ENCODE results near the gene PLXNA4. TPM values are rescaled to one million over a fixed set of nuclear protein-coding genes. Genes with fewer than 3 reads are reported as not detected.
"Not testable (repeated sequence)": the region's sequence is repeated elsewhere in the genome, so short reads cannot be mapped to it uniquely, and the experiment has no call there.

PLXNA4 gene
- total RNA-seq, 1 experiment from 2014 or later: not detected

DNA sequence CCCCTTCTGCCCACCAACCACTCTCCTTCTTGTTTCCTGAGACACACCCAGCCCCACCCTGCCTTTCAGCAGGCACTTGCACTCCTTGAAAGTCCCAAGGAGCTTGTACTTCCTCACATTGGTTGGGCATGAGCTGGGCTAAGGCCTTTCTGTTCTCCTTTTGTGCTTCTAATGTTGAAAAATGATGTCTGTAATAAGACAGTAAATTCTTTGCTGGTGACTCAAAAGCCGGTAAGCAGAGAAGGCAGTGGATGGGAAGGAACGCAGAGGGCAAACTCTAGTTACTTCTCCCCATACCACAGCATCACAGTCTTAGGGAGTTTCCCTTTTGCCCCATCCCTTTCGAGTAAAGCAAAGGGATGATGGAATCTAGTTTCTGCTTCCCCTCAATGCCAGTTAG lies 185.6 kb downstream of the PLXNA4 start:
- Histone ChIP-seq H3K9me3 (ENCODE audit: control insufficient read depth in 1 of 2, insufficient read depth in 1 of 2, low read depth in 1 of 2, low read length in 2 of 2) (no peaks in the 10 kb centered on the region), H3K4me2 (ENCODE audit: low read length) (no peak overlapping the region), H4K20me1 (ENCODE audit: insufficient read depth) (no peaks in the 10 kb centered on the region), H3K36me3 (ENCODE audit: control insufficient read depth in 1 of 2, insufficient read depth in 2 of 2, low read length in 2 of 2) (no peaks in the 10 kb centered on the region), H2AFZ (ENCODE audit: low read depth, low read length, poor library complexity, severe bottlenecking) (no peak overlapping the region), H3K9me2 (ENCODE audit: insufficient read depth) (no peaks in the 10 kb centered on the region), H3K9ac (ENCODE audit: low read length) (no peak overlapping the region), H3K27me3 (ENCODE audit: insufficient read depth, low read length) (peaks cover 47% of the 10 kb centered on the region), H3K79me2 (ENCODE audit: insufficient read depth, low read length) (no peaks in the 10 kb centered on the region), H3K4me1 (ENCODE audit: control insufficient read depth in 1 of 2, insufficient read depth in 2 of 2, low read length in 2 of 2) (no peaks in the 10 kb centered on the region), H3K4me3 (replicated peaks in 1 of 2; ENCODE audit: low read depth in 1 of 2, low read length in 2 of 2) (no peak overlapping the region), H3K27ac (ENCODE audit: low read depth, low read length) (no peak overlapping the region)
- RAD21 ChIA-PET (ENCODE audit: low non-redundant PET in 1 of 2, low total read pairs in 2 of 2, uncharacterized antibody in 2 of 2, unreplicated experiment in 2 of 2): no interaction called here
- CTCF ChIA-PET: no interaction called here
- ATAC-seq (no peak), DNase-seq (ENCODE audit: low read depth, low spot score) (no peak)
- intact Hi-C loops (cut with micrococcal nuclease): no loop called here
- POLR2A ChIA-PET: no interaction called here
- no peak for TF ChIP-seq SIN3A (IDR thresholded peaks at IDR 0.05; ENCODE audit: low read depth)
- TF ChIP-seq TCF7L2 (IDR thresholded peaks at IDR 0.05; ENCODE audit: borderline replicate concordance, extremely low read depth, insufficient read depth, insufficient read length): no peak
- no peak for TF ChIP-seq EGR1 (IDR thresholded peaks at IDR 0.05; ENCODE audit: low read depth)
- TF ChIP-seq FOSL1 (IDR thresholded peaks at IDR 0.05; ENCODE audit: low read depth): no peak
- TF ChIP-seq ELF1 (IDR thresholded peaks at IDR 0.05; ENCODE audit: borderline replicate concordance, low read depth): no peak
- TF ChIP-seq, protein P1, sequence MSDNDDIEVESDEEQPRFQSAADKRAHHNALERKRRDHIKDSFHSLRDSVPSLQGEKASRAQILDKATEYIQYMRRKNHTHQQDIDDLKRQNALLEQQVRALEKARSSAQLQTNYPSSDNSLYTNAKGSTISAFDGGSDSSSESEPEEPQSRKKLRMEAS (IDR thresholded peaks at IDR 0.05): no peak
- no peak for TF ChIP-seq POLR2AphosphoS5 (IDR thresholded peaks at IDR 0.05; ENCODE audit: low read depth, low read length)
- no peak for TF ChIP-seq CBX3 (IDR thresholded peaks at IDR 0.05; ENCODE audit: low read depth)
- TF ChIP-seq, protein P2, sequence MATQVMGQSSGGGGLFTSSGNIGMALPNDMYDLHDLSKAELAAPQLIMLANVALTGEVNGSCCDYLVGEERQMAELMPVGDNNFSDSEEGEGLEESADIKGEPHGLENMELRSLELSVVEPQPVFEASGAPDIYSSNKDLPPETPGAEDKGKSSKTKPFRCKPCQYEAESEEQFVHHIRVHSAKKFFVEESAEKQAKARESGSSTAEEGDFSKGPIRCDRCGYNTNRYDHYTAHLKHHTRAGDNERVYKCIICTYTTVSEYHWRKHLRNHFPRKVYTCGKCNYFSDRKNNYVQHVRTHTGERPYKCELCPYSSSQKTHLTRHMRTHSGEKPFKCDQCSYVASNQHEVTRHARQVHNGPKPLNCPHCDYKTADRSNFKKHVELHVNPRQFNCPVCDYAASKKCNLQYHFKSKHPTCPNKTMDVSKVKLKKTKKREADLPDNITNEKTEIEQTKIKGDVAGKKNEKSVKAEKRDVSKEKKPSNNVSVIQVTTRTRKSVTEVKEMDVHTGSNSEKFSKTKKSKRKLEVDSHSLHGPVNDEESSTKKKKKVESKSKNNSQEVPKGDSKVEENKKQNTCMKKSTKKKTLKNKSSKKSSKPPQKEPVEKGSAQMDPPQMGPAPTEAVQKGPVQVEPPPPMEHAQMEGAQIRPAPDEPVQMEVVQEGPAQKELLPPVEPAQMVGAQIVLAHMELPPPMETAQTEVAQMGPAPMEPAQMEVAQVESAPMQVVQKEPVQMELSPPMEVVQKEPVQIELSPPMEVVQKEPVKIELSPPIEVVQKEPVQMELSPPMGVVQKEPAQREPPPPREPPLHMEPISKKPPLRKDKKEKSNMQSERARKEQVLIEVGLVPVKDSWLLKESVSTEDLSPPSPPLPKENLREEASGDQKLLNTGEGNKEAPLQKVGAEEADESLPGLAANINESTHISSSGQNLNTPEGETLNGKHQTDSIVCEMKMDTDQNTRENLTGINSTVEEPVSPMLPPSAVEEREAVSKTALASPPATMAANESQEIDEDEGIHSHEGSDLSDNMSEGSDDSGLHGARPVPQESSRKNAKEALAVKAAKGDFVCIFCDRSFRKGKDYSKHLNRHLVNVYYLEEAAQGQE (IDR thresholded peaks at IDR 0.05; ENCODE audit: low read depth): no peak
- no peak for TF ChIP-seq CEBPB (IDR thresholded peaks at IDR 0.05; ENCODE audit: low read depth)
- TF ChIP-seq JUND (IDR thresholded peaks at IDR 0.05): no peak
- no peak for TF ChIP-seq RAD21 (IDR thresholded peaks at IDR 0.05; ENCODE audit: low read depth)
- no peak for TF ChIP-seq ZFX (IDR thresholded peaks at IDR 0.05)
- TF ChIP-seq, protein P3, sequence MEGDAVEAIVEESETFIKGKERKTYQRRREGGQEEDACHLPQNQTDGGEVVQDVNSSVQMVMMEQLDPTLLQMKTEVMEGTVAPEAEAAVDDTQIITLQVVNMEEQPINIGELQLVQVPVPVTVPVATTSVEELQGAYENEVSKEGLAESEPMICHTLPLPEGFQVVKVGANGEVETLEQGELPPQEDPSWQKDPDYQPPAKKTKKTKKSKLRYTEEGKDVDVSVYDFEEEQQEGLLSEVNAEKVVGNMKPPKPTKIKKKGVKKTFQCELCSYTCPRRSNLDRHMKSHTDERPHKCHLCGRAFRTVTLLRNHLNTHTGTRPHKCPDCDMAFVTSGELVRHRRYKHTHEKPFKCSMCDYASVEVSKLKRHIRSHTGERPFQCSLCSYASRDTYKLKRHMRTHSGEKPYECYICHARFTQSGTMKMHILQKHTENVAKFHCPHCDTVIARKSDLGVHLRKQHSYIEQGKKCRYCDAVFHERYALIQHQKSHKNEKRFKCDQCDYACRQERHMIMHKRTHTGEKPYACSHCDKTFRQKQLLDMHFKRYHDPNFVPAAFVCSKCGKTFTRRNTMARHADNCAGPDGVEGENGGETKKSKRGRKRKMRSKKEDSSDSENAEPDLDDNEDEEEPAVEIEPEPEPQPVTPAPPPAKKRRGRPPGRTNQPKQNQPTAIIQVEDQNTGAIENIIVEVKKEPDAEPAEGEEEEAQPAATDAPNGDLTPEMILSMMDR (IDR thresholded peaks at IDR 0.05 in 2 of 3, conservative IDR thresholded peaks at IDR 0.05 in 1 of 3; ENCODE audit: borderline replicate concordance in 1 of 3, insufficient read depth in 1 of 3, low read depth in 2 of 3, low read length in 2 of 3): no peak
- TF ChIP-seq POLR2A (IDR thresholded peaks at IDR 0.05; ENCODE audit: borderline replicate concordance, extremely low read depth, insufficient read depth, insufficient read length): no peak
- BruUV-seq (replicated peaks): no TSS peak

DNA sequence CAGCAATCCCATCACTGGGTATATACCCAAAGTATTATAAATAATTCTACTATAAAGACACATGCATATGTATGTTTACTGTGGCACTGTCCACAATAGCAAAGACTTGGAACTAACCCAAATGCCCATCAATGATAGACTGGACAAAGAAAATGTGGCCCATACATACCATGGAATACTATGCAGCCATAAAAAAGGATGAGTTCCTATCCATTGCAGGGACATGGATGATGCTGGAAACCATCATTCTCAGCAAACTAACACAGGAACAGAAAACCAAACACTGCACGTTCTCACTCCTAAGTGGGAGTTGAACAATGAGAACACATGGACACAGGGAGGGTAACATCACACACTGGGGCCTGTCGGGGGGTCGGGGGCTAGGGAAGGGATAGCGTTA lies 186.2 kb downstream of the PLXNA4 start:
- H3K9ac ChIP-seq (ENCODE audit: low read length); H3K79me2 ChIP-seq (ENCODE audit: insufficient read depth, low read length); POLR2A ChIA-PET; H3K9me2 ChIP-seq (ENCODE audit: insufficient read depth); H3K9me3 ChIP-seq (ENCODE audit: control insufficient read depth in 1 of 2, insufficient read depth in 1 of 2, low read depth in 1 of 2, low read length in 2 of 2); ATAC-seq; H3K4me3 ChIP-seq (replicated peaks in 1 of 2; ENCODE audit: low read depth in 1 of 2, low read length in 2 of 2); H3K27ac ChIP-seq (ENCODE audit: low read depth, low read length); DNase-seq (ENCODE audit: low read depth, low spot score); H2AFZ ChIP-seq (ENCODE audit: low read depth, low read length, poor library complexity, severe bottlenecking); H3K4me2 ChIP-seq (ENCODE audit: low read length); intact Hi-C loops (cut with micrococcal nuclease); CTCF ChIA-PET; H3K4me1 ChIP-seq (ENCODE audit: control insufficient read depth in 1 of 2, insufficient read depth in 2 of 2, low read length in 2 of 2); BruUV-seq (replicated peaks); RAD21 ChIA-PET (ENCODE audit: low non-redundant PET in 1 of 2, low total read pairs in 2 of 2, uncharacterized antibody in 2 of 2, unreplicated experiment in 2 of 2); H4K20me1 ChIP-seq (ENCODE audit: insufficient read depth); H3K36me3 ChIP-seq (ENCODE audit: control insufficient read depth in 1 of 2, insufficient read depth in 2 of 2, low read length in 2 of 2): not testable (repeated sequence)
- H3K27me3 ChIP-seq (ENCODE audit: insufficient read depth, low read length): peaks cover 46% of the 10 kb centered on the region
